HG03196 (cell line): Measurements from ENCODE around the gene OR5AL1.
"Not testable (repeated sequence)": the region's sequence is repeated elsewhere in the genome, so short reads cannot be mapped to it uniquely, and the experiment has no call there.

ENCODE experiments used
- ATAC-seq: cut with Tn5 transposase; IDR thresholded peaks from one replicate; pipeline ENCODE4 v1.9.1; 2021; ENCODE audit not compliant: unreplicated experiment

OR5AL1 gene

DNA sequence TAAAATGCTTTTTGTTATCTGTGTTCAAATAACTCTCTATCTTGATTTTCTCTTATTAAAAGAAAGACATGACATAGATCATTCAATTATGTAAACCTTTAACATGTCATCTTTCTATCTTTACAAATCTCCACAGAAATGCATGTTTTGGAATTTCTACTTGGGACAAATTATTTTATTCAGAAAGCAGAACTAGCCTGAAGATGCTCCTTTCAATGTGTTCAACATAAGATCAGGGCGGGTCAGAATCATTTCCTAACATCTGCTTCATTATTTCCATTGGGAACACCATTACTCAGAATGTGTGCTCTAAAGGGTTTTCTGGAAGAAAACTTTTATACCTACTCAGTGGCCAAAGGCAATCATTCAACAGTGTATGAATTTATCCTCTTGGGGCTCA lies at the start of gene OR5AL1:
Gene OR5AL1, plus strand, starts transcription at position 301 of the 400 bp plus-strand sequence.
- no peak for ATAC-seq

DNA sequence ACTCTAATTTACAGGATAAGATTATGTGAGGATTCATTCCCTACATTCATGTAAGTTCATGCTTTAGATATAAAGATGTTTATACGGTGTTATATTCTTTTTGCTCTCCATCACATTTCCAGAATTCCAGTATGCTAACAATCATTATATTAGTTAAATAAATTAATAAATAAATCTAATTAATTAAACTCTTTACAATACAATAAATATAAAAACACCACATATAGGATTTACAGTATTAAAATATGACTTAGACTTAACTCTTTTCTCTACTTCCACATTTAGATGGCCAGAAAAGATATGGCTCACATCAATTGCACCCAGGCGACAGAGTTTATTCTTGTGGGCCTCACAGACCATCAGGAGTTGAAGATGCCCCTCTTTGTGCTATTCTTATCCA lies 37.2 kb upstream of the OR5AL1 start, which contains the start of gene OR8U1:
Gene OR8U1, plus strand, starts transcription at position 301 of the 400 bp plus-strand sequence. Its CDS starts 0 bp downstream, at position 301.
- no peak for ATAC-seq

DNA sequence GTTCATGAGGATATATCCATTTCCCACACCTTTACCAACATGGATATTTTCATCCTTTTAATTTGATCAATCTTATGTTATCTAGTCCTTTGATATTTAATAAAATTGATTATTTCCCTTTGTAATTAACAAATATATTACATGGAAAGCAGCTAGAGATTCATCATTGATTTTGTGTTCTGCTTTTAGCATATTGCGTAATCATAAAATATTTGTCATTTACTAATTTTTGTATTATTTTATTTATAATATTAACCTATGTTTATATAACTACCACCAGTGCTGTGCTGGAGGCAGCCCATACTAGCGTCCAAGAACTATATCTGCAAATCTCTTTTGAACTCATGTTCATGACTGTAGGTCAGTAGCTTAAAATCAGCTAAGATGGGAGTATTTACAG lies 32.4 kb upstream of the OR5AL1 start:
- no peak for ATAC-seq

DNA sequence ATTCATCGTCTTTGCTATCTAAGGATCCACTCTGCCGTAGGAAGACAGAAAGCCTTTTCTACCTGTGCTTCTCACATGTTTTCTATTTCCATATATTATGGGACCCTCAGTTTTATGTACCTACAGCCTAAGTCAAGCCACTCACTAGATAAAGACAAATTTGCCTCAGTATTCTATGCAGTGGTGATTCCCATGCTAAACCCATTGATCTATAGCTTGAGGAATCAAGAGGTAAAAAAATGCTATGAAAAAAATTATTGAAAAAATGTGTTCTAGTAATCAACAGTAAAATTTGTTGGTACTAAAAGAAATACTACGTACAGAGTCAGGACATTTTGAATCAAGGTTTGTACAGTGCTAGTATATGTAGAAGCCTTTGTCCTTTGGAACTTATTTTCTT lies 18.1 kb upstream of the OR5AL1 start:
- no peak for ATAC-seq

- no peak for ATAC-seq
Measured at GRCh38 chr11:56396047-56396446, 16.4 kb upstream of the OR5AL1 start.

DNA sequence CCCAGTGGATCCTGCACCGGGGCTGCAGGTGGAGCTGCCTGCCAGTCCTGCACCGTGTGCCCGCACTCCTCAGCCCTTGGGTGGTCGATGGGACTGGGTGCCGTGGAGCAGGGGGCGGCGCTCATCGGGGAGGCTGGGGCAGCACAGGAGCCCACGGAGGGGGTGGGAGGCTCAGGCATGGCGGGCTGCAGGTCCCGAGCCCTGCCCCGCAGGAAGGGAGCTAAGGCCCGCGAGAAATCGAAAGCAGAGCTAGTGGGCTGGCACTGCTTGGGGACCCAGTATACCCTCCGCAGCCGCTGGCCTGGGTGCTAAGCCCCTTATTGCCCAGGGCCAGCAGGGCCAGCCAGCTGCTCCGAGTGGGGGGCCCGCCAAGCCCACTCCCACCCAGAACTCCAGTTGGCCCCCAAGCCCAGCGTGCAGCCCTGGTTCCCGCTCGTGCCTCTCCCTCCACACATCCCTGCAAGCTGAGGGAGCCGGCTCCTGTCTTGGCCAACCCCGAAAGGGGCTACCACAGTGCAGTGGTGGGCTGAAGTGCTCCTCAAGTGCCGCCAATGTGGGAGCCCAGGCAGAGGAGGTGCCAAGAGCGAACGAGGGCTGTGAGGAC lies 10.5 kb upstream of the OR5AL1 start:
- not testable (repeated sequence) for ATAC-seq

GRCh38 chr11:56404393-56404792 lies 8.1 kb upstream of the OR5AL1 start:
- ATAC-seq = no peak

DNA sequence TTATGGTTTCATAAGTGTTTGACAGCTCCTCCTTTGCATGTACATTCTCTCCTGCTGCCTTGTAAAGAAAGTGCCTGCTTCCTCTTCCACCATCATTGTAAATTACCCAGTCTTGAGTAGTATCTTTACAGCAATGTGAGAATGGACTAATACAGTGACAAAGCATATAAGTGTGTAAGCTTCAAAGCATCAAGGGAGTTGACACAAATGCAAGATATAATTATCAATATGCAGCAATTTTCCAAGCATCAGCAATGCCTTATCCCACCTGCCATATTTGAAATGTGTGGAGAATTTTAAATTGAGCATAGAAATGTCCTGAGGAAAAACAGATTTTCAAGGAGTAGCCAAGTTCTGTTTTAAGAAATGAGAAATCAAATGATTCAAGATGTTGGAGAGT lies 1.7 kb upstream of the OR5AL1 start:
- ATAC-seq = no peak

GRCh38 chr11:56453521-56453920 lies 41.0 kb downstream of the OR5AL1 start:
- ATAC-seq = no peak

GRCh38 chr11:56457076-56457475 lies 44.6 kb downstream of the OR5AL1 start:
- ATAC-seq = no peak
